MM.1S (cell line): ENCODE results near the gene CIAO2B.

Experiments used
- DNase-seq: peaks from one replicate; pipeline ENCODE4 v3.0.0-alpha.2; 2015
- H2AFZ ChIP-seq: fragments of 300-600 bp; sonication (generic); 2 replicates; pipeline ENCODE4 v1.6.0; 2016; ENCODE audit warnings: antibody characterized with exemption, low read length
- H3F3A ChIP-seq: fragments of 300-600 bp; sonication (generic); 2 replicates; pipeline ENCODE4 v1.6.1; 2016; ENCODE audit warnings: mild to moderate bottlenecking, antibody characterized with exemption, low read length, moderate library complexity, mixed read lengths; ENCODE audit not compliant: insufficient read depth
- H3K27ac ChIP-seq: fragments of 300-600 bp; sonication (generic); 2 replicates; pipeline ENCODE4 v1.5.1; 2016; ENCODE audit warnings: mild to moderate bottlenecking, low read length
- H3K27me3 ChIP-seq: fragments of 300-600 bp; sonication (generic); replicated peaks from 2 replicates; pipeline ENCODE4 v1.6.0; 2016; ENCODE audit warnings: low read length; ENCODE audit not compliant: insufficient read depth
- H3K36me3 ChIP-seq: fragments of 300-600 bp; sonication (generic); replicated peaks from 2 replicates; pipeline ENCODE4 v1.6.1; 2016; ENCODE audit warnings: mild to moderate bottlenecking, low read length, mixed read lengths; ENCODE audit not compliant: insufficient read depth
- H3K4me1 ChIP-seq: fragments of 300-600 bp; sonication (generic); 2 replicates; pipeline ENCODE4 v1.6.1; 2016; ENCODE audit warnings: low read length, mixed read lengths
- H3K4me2 ChIP-seq: fragments of 300-600 bp; sonication (generic); 2 replicates; pipeline ENCODE4 v1.6.0; 2016; ENCODE audit warnings: low read depth, low read length
- H3K4me3 ChIP-seq: fragments of 300-600 bp; sonication (generic); 2 replicates; pipeline ENCODE4 v1.5.1; 2016; ENCODE audit warnings: low read length, mixed read lengths
- H3K79me2 ChIP-seq: fragments of 300-600 bp; sonication (generic); 2 replicates; pipeline ENCODE4 v1.6.1; 2016; ENCODE audit warnings: mixed run types, low read length, mixed read lengths
- H3K9ac ChIP-seq: fragments of 300-600 bp; sonication (generic); 2 replicates; pipeline ENCODE4 v1.6.1; 2016; ENCODE audit warnings: low read length, mixed read lengths
- H3K9me2 ChIP-seq: fragments of 300-600 bp; sonication (generic); replicated peaks from 2 replicates; pipeline ENCODE4 v1.6.1; 2016; ENCODE audit warnings: mild to moderate bottlenecking, low read length, mixed read lengths; ENCODE audit not compliant: insufficient read depth
- H3K9me3 ChIP-seq: fragments of 300-600 bp; sonication (generic); replicated peaks from 2 replicates; pipeline ENCODE4 v1.6.1; 2016; ENCODE audit warnings: mild to moderate bottlenecking, low read length, mixed read lengths; ENCODE audit not compliant: insufficient read depth
- H4K20me1 ChIP-seq: fragments of 300-600 bp; sonication (generic); 2 replicates; pipeline ENCODE4 v1.6.1; 2016; ENCODE audit warnings: mild to moderate bottlenecking, low read length, moderate library complexity, mixed read lengths; ENCODE audit not compliant: insufficient read depth
- EZH2 ChIP-seq: fragments of 300-600 bp; sonication (generic); optimal IDR thresholded peaks from 2 replicates; pipeline ENCODE3; 2017; ENCODE audit warnings: low read depth, mild to moderate bottlenecking, antibody characterized with exemption, low read length, mixed read lengths
- EZH2phosphoT487 ChIP-seq: fragments of 300-600 bp; sonication (generic); IDR thresholded peaks from 2 replicates; pipeline ENCODE4 v1.6.1; 2018; ENCODE audit warnings: antibody characterized with exemption, low read length
- TF ChIP-seq, protein P1 (sequence below): fragments of 300-600 bp; sonication (generic); IDR thresholded peaks from 2 replicates; pipeline ENCODE4 v1.5.1; 2016; ENCODE audit warnings: antibody characterized with exemption, low read length, mixed read lengths

The CIAO2B gene

GRCh38 chr16:66928702-66929388 lies 5.4 kb downstream of the CIAO2B start:
- no peak overlapping the region for H3K4me2 ChIP-seq

DNA sequence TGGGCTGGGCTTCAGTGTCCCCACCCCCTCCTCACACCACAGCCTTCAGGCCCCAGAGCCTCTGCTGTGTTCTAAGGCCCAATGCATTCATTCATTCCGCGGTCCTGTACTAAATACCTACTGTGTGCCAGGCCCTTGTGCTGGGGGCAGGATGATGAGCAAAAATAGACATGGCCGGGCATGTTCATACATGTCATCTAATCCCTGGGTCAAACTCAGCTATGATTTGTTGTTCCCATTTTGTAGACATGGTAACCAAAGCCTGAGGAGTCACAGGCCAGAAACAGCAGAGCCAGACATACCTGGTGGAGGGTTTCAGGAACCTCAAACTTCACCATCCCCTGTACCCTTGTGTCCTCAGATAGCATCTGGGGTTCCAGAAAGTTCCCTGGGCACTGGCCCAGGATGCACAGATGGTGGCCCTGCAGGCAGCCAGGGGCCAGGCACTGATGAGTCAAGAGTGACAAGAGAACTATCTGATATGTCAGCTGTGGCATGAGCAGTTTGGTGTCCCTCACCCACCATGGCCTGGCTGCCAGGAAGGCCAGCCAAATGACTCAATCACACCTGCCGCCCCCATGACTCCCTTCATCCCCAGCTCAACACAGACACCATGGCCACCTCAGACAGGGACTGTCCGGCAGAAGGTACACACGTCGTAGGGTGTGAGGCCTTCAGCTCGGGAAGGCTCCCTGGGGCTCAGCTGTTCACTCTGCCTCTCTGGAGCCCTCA lies 6.1 kb downstream of the CIAO2B start:
- Histone ChIP-seq H3K27ac (no peak overlapping the region), H3K4me2 (no peak overlapping the region)
- DNase-seq = no peak

More at GRCh38 chr16:66928702-66929388, 5.4 kb downstream of the CIAO2B start:
- Histone ChIP-seq H3K9me2 (no peaks in the 10 kb centered on the region), H3F3A (no peaks in the 10 kb centered on the region; the same call in 1 of the 2 replicates), H3K27ac (no peak overlapping the region), H4K20me1 (no peaks in the 10 kb centered on the region), H3K79me2 (peaks cover 15% of the 10 kb centered on the region), H3K4me3 (no peak overlapping the region), H3K4me1 (0 out of 2 replicates have a peak, but pooled peaks cover 4% of the 10 kb centered on the region), H3K9me3 (no peaks in the 10 kb centered on the region), H3K27me3 (peaks cover 17% of the 10 kb centered on the region), H2AFZ (no peak overlapping the region), H3K9ac (no peak overlapping the region), H3K36me3 (no peaks in the 10 kb centered on the region)
- TF ChIP-seq EZH2phosphoT487 (no peak), EZH2 (no peak)
- TF ChIP-seq, protein P1, sequence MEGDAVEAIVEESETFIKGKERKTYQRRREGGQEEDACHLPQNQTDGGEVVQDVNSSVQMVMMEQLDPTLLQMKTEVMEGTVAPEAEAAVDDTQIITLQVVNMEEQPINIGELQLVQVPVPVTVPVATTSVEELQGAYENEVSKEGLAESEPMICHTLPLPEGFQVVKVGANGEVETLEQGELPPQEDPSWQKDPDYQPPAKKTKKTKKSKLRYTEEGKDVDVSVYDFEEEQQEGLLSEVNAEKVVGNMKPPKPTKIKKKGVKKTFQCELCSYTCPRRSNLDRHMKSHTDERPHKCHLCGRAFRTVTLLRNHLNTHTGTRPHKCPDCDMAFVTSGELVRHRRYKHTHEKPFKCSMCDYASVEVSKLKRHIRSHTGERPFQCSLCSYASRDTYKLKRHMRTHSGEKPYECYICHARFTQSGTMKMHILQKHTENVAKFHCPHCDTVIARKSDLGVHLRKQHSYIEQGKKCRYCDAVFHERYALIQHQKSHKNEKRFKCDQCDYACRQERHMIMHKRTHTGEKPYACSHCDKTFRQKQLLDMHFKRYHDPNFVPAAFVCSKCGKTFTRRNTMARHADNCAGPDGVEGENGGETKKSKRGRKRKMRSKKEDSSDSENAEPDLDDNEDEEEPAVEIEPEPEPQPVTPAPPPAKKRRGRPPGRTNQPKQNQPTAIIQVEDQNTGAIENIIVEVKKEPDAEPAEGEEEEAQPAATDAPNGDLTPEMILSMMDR = peak; percentile 34
- DNase-seq = no peak

GRCh38 chr16:66926961-66927436 lies 7.2 kb downstream of the CIAO2B start:
- H3F3A ChIP-seq = no peaks in the 10 kb centered on the region; the same call in 1 of the 2 replicates
- H3K9me2 ChIP-seq = no peaks in the 10 kb centered on the region
- H3K4me3 ChIP-seq = no peak overlapping the region
- no peaks in the 10 kb centered on the region for H3K4me1 ChIP-seq
- H3K79me2 ChIP-seq = no peaks in the 10 kb centered on the region
- no peak for TF ChIP-seq EZH2
- no peak for TF ChIP-seq EZH2phosphoT487
- TF ChIP-seq, protein P1 = no peak
- H3K36me3 ChIP-seq = no peaks in the 10 kb centered on the region
- no peak overlapping the region for H3K27ac ChIP-seq
- H3K9me3 ChIP-seq = no peaks in the 10 kb centered on the region
- DNase-seq = no peak
- H3K27me3 ChIP-seq = peaks cover 31% of the 10 kb centered on the region
- H3K9ac ChIP-seq = no peak overlapping the region
- H2AFZ ChIP-seq = no peak overlapping the region
- no peak overlapping the region for H3K4me2 ChIP-seq
- no peaks in the 10 kb centered on the region for H4K20me1 ChIP-seq

More for the DNA sequence above, 6.1 kb downstream of the CIAO2B start:
- Histone ChIP-seq H3K4me1 (0 out of 2 replicates have a peak, but pooled peaks cover under 1% of the 10 kb centered on the region), H3K4me3 (no peak overlapping the region), H2AFZ (no peak overlapping the region), H3F3A (no peaks in the 10 kb centered on the region; the same call in 1 of the 2 replicates), H3K79me2 (peaks cover 7% of the 10 kb centered on the region), H3K9ac (no peak overlapping the region), H3K9me2 (no peaks in the 10 kb centered on the region), H3K9me3 (no peaks in the 10 kb centered on the region), H3K36me3 (no peaks in the 10 kb centered on the region), H3K27me3 (peaks cover 24% of the 10 kb centered on the region), H4K20me1 (no peaks in the 10 kb centered on the region)
- no peak for TF ChIP-seq EZH2
- TF ChIP-seq, protein P1 = no peak
- no peak for TF ChIP-seq EZH2phosphoT487
